Measurements from ENCODE around the gene SACM1L. TPM values are rescaled to one million over a fixed set of nuclear protein-coding genes. Genes with fewer than 3 reads are reported as not detected.

The SACM1L gene
- total and polyA plus RNA-seq, 2 of the 4 experiments (the other 2 are of a cell fraction): 19.0 to 40.9 TPM

DNA sequence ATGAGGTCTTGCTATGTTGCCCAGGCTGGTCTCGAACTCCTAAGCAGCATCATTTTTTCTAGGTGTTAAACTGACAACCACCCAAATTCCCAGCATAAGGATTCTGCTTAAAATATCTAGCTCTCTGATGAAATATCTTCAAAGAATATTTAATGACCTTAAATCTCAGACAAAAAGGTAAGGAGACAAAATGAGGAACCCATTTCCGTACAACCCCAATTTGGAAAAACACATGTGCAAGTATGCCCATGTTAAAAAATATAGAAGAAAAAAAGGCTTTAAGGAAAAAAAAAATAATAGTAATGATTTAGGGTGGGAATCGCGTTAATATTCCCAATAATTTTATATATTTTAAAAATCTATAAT lies 1.4 kb upstream of the SACM1L start:
- DNase-seq: no peak
- Histone ChIP-seq H2BK120ac (ENCODE audit: low read depth, low read length) (no peak overlapping the region), H3K4me3 (ENCODE audit: insufficient read depth, low read depth, low read length) (no peak overlapping the region), H3K4me1 (ENCODE audit: control insufficient read depth, insufficient read depth, low read length) (peaks cover 3% of the 10 kb centered on the region), H3K14ac (replicated peaks; ENCODE audit: low read depth, low read length) (no peak overlapping the region), H3K79me1 (ENCODE audit: low read depth in 1 of 2, low read length in 2 of 2) (peaks cover 5 to 21% of the 10 kb centered on the region in 2 experiments; a peak in 3 of 4 replicates), H3K23ac (ENCODE audit: low read depth, low read length) (no peak overlapping the region), H3K36me3 (ENCODE audit: control insufficient read depth, insufficient read depth, low read length) (no peaks in the 10 kb centered on the region; the same call in none of the 2 replicates), H3K56ac (ENCODE audit: extremely low read depth, insufficient read depth, low read length) (no peak overlapping the region), H4K5ac (ENCODE audit: low read depth, low read length) (no peak overlapping the region), H3K9ac (ENCODE audit: low read depth, low read length) (no peak overlapping the region), H3K18ac (ENCODE audit: low read depth, low read length) (no peak overlapping the region), H3K4ac (ENCODE audit: low read depth, low read length) (no peak overlapping the region), H3K27ac (ENCODE audit: insufficient read depth, low read length) (no peak overlapping the region), H4K91ac (ENCODE audit: insufficient read depth, low read depth, low read length) (no peak overlapping the region), H2BK5ac (ENCODE audit: low read depth, low read length, poor library complexity, severe bottlenecking) (no peak overlapping the region), H4K8ac (ENCODE audit: low read depth in 2 of 2, low read length in 2 of 2) (no peak overlapping the region), H2AFZ (replicated peaks; ENCODE audit: low read length, poor library complexity) (no peak overlapping the region), H4K20me1 (ENCODE audit: insufficient read depth, low read length) (peaks cover 14% of the 10 kb centered on the region; the same call in 1 of the 2 replicates), H2BK20ac (ENCODE audit: low read depth, low read length) (no peak overlapping the region), H2BK15ac (ENCODE audit: low read depth, low read length) (no peak overlapping the region), H3K9me3 (ENCODE audit: control insufficient read depth, insufficient read depth, low read length) (peaks cover 3% of the 10 kb centered on the region), H2AK9ac (replicated peaks; ENCODE audit: low read depth, low read length, poor library complexity) (no peak overlapping the region), H3K9me1 (ENCODE audit: insufficient read depth, low read length) (peaks cover 7% of the 10 kb centered on the region; the same call in 1 of the 2 replicates), H3K27me3 (ENCODE audit: control insufficient read depth, insufficient read depth, low read length) (no peaks in the 10 kb centered on the region), H2AK5ac (ENCODE audit: low read depth, low read length) (no peak overlapping the region), H3K4me2 (ENCODE audit: low read depth, low read length) (no peak overlapping the region)
- intact Hi-C loops (cut with micrococcal nuclease) (no loop called here), dilution Hi-C loops (cut with HindIII; ENCODE audit: low sequenced_read_pairs, unreplicated experiment) (no loop called here), in situ Hi-C loops (cut with MboI; ENCODE audit: low sequenced_read_pairs) (no loop called here)
- ATAC-seq (ENCODE audit: low read depth): no peak
- POLR2A ChIA-PET (ENCODE audit: unreplicated experiment): no interaction called here
- TF ChIP-seq POLR2A (IDR thresholded peaks at IDR 0.05; ENCODE audit: low read depth, low read length) (no peak), RAD21 (IDR thresholded peaks at IDR 0.05; ENCODE audit: low read length) (no peak)
- TF ChIP-seq, protein P1, sequence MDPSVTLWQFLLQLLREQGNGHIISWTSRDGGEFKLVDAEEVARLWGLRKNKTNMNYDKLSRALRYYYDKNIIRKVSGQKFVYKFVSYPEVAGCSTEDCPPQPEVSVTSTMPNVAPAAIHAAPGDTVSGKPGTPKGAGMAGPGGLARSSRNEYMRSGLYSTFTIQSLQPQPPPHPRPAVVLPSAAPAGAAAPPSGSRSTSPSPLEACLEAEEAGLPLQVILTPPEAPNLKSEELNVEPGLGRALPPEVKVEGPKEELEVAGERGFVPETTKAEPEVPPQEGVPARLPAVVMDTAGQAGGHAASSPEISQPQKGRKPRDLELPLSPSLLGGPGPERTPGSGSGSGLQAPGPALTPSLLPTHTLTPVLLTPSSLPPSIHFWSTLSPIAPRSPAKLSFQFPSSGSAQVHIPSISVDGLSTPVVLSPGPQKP (IDR thresholded peaks at IDR 0.05; ENCODE audit: borderline replicate concordance, low read depth, low read length): no peak
- CTCF ChIA-PET: interaction anchor here (0.6 kb wide), 1 partner anchor 26 kb away, joined by 5 read pairs; no protein-coding TSS in a partner anchor
- WGBS, 2 experiments (ENCODE audit: extremely low coverage in 2 of 2, insufficient read length in 1 of 2): no CpG with 5 or more reads among the region's 4 CpGs
- no TSS peak for BruUV-seq (replicated peaks)

Measured in IMR-90 (cell line).